ENCODE data around the gene SRRM3. TPM values are rescaled to one million over a fixed set of nuclear protein-coding genes. Genes with fewer than 3 reads are reported as not detected.
A peak's percentile ranks its signal among the peaks of the same experiment; 100 is the strongest.
"Not testable (repeated sequence)": the region's sequence is repeated elsewhere in the genome, so short reads cannot be mapped to it uniquely, and the experiment has no call there.

SRRM3 gene
- total and polyA plus RNA-seq, 10 donors = 0.23 to 1.6 (median 0.93) TPM; not detected in 1

DNA sequence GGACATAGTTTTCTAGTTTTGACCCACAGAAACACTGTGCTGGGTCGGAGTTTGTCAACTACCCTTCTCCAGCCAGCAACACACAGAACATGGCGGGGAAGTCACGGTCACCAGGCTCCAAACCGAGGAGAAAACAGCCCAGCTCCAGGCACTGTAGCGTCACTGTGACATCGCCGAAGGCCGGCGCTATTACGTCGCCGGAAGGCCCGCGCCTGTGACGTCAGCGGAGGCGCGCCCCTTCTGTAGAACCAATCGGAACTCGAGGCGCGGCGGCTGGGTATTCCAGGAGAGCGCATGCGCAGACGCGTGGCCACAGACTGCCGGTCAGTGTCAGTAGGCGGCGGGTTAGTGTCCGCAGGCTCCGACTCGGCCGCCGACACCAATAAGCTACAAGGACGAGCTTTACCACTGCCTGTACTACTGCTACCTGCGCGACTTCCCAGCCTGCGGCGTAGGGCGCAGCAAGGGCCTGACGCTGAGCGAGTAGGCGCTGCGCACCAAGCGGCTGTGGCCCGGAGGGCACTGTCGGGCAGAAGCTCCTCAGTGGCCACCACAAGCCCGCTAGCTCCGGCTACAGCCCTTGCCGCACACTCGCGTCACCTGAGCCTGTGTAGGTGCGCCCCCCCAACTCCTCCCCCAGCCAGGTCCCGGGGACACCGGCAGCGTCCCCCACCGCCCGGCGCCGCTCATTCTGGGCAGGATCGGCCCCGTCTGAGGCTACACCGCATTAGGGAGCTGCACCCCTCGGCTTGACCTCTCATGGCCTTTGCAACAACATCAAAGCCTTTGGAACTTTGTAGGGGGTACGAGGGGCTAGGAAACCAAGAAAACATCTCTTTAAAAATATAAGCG lies 35.1 kb upstream of the SRRM3 start:
- H3K27ac ChIP-seq = peak overlapping the region; percentile 73 to 91 (median 84)
- no peaks in the 10 kb centered on the region for H3K36me3 ChIP-seq
- peaks cover 0 to 13% (median 6%) of the 10 kb centered on the region in 6 donors for H3K4me1 ChIP-seq
- 2 to 5% (median 2%) methylated on average over 18 to 67 of the region's 67 CpGs for WGBS, 5 donors
- peak; percentile 96 for DNase-seq
- intact Hi-C loops (cut with DNase I; ENCODE audit: low total_unique reads) = no loop called here
- no peaks in the 10 kb centered on the region for H3K9me3 ChIP-seq
- peak overlapping the region; percentile 45 to 83 (median 58) for H3K4me3 ChIP-seq
- H3K27me3 ChIP-seq (replicated peaks in 1 of 7) = no peaks in the 10 kb centered on the region
- TF ChIP-seq CTCF (IDR thresholded peaks at IDR 0.05 in 8 of 11, conservative IDR thresholded peaks at IDR 0.05 in 3 of 11) = peak in 5 of 11 experiments; percentile 20 to 50 (median 34)
- peak; percentile 90 to 93 (median 93) for TF ChIP-seq POLR2AphosphoS5 (IDR thresholded peaks at IDR 0.05)
- peak in 1 of 3 donors; percentile 34 for TF ChIP-seq POLR2A (IDR thresholded peaks at IDR 0.05)

DNA sequence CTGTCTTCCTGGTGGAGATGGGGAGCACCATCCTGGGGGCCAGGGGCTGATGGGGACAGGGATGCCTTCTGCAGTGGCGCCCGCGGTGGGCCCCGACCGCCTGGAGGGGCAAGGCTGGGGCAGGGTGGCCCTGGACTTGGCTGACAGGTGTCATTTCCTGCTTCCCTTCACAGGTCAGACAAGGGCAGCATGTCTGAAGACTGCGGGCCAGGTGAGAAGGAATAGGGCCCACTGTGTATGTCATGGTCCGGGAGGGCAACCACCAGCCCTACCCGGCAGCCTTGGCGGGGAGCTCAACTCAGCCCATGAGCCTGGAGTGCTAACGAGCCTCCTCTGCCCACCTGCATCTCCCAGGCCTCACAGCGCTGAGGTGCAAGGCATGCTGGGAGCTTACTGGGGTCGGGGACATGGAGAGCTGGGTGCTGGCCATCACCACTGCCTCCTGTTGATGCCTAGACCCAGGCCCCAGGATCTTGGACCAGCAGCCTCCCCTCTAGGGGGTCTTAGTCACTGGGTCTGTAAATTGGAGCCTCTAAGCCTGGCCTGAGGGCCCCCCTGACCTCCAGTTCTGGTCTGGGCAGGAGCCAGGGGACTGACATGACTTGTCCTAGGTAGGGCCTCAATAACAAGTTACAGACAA lies 28.0 kb upstream of the SRRM3 start:
- H3K9me3 ChIP-seq = no peaks in the 10 kb centered on the region
- TF ChIP-seq POLR2A (IDR thresholded peaks at IDR 0.05) (no peak), POLR2AphosphoS5 (IDR thresholded peaks at IDR 0.05) (no peak), CTCF (IDR thresholded peaks at IDR 0.05 in 8 of 11, conservative IDR thresholded peaks at IDR 0.05 in 3 of 11) (no peak)
- 79 to 91% (median 86%) methylated on average over 10 to 12 of the region's 12 CpGs; no CpG with 5 or more reads in 1 of the 5 donors for WGBS, 5 donors

DNA sequence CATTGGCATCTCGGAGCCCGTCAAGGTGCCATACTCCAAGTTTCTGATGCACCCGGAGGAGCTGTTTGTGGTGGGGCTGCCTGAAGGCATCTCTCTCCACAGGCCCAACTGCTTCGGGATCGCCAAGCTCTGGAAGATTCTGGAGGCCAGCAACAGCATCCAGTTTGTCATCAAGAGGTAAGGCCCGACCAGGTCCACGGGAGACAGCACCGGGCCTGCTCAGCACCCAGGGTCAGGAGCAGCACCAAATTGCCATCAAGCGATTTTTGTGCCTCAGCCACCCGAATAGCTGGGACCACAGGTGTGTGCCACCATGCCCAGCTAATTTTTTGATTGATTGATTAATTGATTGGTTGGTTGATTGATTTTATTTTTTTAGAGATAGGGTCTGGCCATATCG lies 24.7 kb upstream of the SRRM3 start:
- H3K27me3 ChIP-seq (replicated peaks in 1 of 7); H3K4me3 ChIP-seq; DNase-seq; H3K36me3 ChIP-seq; H3K27ac ChIP-seq; intact Hi-C loops (cut with DNase I; ENCODE audit: low total_unique reads); H3K9me3 ChIP-seq: not testable (repeated sequence)
- 92 to 98% (median 96%) methylated on average over 4 to 11 of the region's 11 CpGs for WGBS, 5 donors
- H3K4me1 ChIP-seq = peaks cover 0 to 12% (median 8%) of the 10 kb centered on the region in 6 donors

More for the DNA sequence above, 28.0 kb upstream of the SRRM3 start:
- Histone ChIP-seq H3K4me1 (peaks cover 0 to 10% (median 8%) of the 10 kb centered on the region in 6 donors), H3K27ac (no peak overlapping the region), H3K4me3 (no peak overlapping the region), H3K36me3 (no peaks in the 10 kb centered on the region), H3K27me3 (replicated peaks in 1 of 7) (no peaks in the 10 kb centered on the region)
- DNase-seq = peak; percentile 54
- intact Hi-C loops (cut with DNase I; ENCODE audit: low total_unique reads) = no loop called here

- no peaks in the 10 kb centered on the region for H3K9me3 ChIP-seq
- TF ChIP-seq POLR2A (IDR thresholded peaks at IDR 0.05) (no peak), CTCF (IDR thresholded peaks at IDR 0.05 in 8 of 11, conservative IDR thresholded peaks at IDR 0.05 in 3 of 11) (no peak), POLR2AphosphoS5 (IDR thresholded peaks at IDR 0.05) (no peak)
- no peaks in the 10 kb centered on the region for H3K36me3 ChIP-seq
- DNase-seq = no peak
- peaks cover 0 to 12% (median 8%) of the 10 kb centered on the region in 6 donors for H3K4me1 ChIP-seq
- intact Hi-C loops (cut with DNase I; ENCODE audit: low total_unique reads) = loop anchor here (2.0 kb wide), 1 partner anchor 135 kb away; no protein-coding TSS in a partner anchor
- H3K27ac ChIP-seq = no peak overlapping the region
- H3K4me3 ChIP-seq = no peak overlapping the region
- 89 to 93% (median 92%) methylated on average over 10 of the region's 10 CpGs for WGBS, 5 donors
- no peaks in the 10 kb centered on the region for H3K27me3 ChIP-seq (replicated peaks in 1 of 7)
Measured at GRCh38 chr7:76179686-76180085, 22.0 kb upstream of the SRRM3 start.
